SU-DHL-6 (cell line): Measurements from ENCODE around the gene GTF2IRD1.

Source experiments
- H2AFZ ChIP-seq: fragments of 200-600 bp; sonication (generic); 2 replicates; pipeline ENCODE4 v1.6.1; 2014; ENCODE audit warnings: low read depth, mild to moderate bottlenecking, moderate library complexity, mixed read lengths, antibody characterized with exemption, low read length; ENCODE audit not compliant: severe bottlenecking
- H3F3A ChIP-seq: fragments of 200-600 bp; shearing (Covaris generic); 2 replicates; pipeline ENCODE4 v1.6.0; 2016; ENCODE audit warnings: antibody characterized with exemption, mild to moderate bottlenecking; ENCODE audit not compliant: insufficient read depth
- H3K27ac ChIP-seq: fragments of 200-600 bp; sonication (generic); 2 replicates; pipeline ENCODE4 v1.5.1; 2016; ENCODE audit warnings: low read depth, mild to moderate bottlenecking, low read length, moderate library complexity, mixed read lengths
- H3K27me3 ChIP-seq: fragments of 200-600 bp; sonication (generic), shearing (Covaris generic); 2 replicates; pipeline ENCODE4 v1.6.0; 2014; ENCODE audit warnings: mild to moderate bottlenecking, low read length
- H3K36me3 ChIP-seq: fragments of 200-600 bp; sonication (generic); 2 replicates; pipeline ENCODE4 v1.6.1; 2014; ENCODE audit warnings: mild to moderate bottlenecking, low read length, mixed read lengths
- H3K4me2 ChIP-seq: fragments of 300-600, 200-600 bp; shearing (Covaris generic), sonication (generic); 2 replicates; pipeline ENCODE4 v1.6.0; 2014; ENCODE audit warnings: low read length, low read depth, mild to moderate bottlenecking; ENCODE audit not compliant: poor library complexity, severe bottlenecking
- H3K4me3 ChIP-seq: fragments of 200-600 bp; sonication (generic); 2 replicates; pipeline ENCODE4 v1.5.1; 2014; ENCODE audit warnings: antibody characterized with exemption, low read length, mild to moderate bottlenecking, mixed read lengths; ENCODE audit not compliant: insufficient read depth, poor library complexity, severe bottlenecking
- H3K79me2 ChIP-seq: fragments of 200-600 bp; sonication (generic); 2 replicates; pipeline ENCODE4 v1.6.1; 2014; ENCODE audit warnings: mild to moderate bottlenecking, low read length, moderate library complexity; ENCODE audit not compliant: insufficient read depth
- H3K9ac ChIP-seq: fragments of 200-600 bp; sonication (generic); 2 replicates; pipeline ENCODE4 v1.7.0; 2014; ENCODE audit warnings: mild to moderate bottlenecking, low read length
- H3K9me2 ChIP-seq: fragments of 200-600 bp; sonication (generic); replicated peaks from 2 replicates; pipeline ENCODE4 v1.6.1; 2014; ENCODE audit warnings: low read length; ENCODE audit not compliant: insufficient read depth
- H3K9me3 ChIP-seq: fragments of 200-600 bp; sonication (generic); 2 replicates; pipeline ENCODE4 v1.6.1; 2014; ENCODE audit warnings: low read length, mixed read lengths; ENCODE audit not compliant: insufficient read depth
- H4K20me1 ChIP-seq: fragments of 200-600 bp; sonication (generic); 2 replicates; pipeline ENCODE4 v1.6.1; 2014; ENCODE audit warnings: low read depth, mild to moderate bottlenecking, antibody characterized with exemption, low read length, moderate library complexity, mixed read lengths
- EZH2phosphoT487 ChIP-seq: fragments of 200-600 bp; sonication (generic), shearing (Covaris generic); conservative IDR thresholded peaks from 2 replicates; pipeline ENCODE4 v1.6.1; 2018; ENCODE audit warnings: mild to moderate bottlenecking, antibody characterized with exemption, low read length, moderate library complexity, mixed read lengths
- TF ChIP-seq, protein P1 (sequence below): fragments of 200-600 bp; sonication (generic); IDR thresholded peaks from one replicate; pipeline ENCODE4 v1.5.1; 2017; ENCODE audit warnings: antibody characterized with exemption, mild to moderate bottlenecking, low read length, moderate library complexity; ENCODE audit not compliant: insufficient read depth, poor library complexity, severe bottlenecking

Gene GTF2IRD1

DNA sequence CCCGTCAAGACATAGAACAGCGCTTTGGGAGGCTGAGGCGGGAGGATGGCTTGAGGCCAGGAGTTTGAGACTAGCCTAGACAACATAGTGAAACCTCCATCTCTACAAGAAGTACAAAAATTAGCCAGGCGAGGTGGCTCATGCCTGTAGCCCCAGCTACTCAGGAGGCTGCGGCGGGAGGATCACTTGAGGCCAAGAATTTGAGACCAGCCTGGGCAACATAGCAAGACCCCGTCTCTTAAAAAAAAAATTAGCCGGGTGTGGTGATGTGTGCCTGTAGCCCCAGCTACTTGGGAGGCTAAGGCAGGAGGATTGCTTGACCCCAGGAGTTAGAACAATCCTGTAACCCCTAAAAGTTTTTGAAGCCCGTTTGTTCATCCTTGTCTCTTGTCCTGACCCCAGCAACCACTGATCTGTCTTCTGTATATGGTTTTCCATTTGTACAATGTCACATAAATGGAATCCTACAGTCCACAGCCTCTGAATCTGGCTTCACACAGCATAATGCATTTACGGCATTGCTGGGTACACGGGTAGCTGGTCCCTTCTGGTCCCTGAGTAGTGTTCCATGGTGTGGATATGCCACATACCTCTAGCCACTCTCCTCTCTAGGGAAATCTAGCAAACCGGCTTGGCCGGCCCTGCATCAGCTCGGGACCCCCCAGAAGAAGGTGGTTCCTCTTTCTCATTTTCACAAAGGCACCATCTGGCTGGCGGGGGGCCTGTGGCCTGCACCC, 8.4 kb downstream of the GTF2IRD1 start:
- no peak for TF ChIP-seq EZH2phosphoT487
- Histone ChIP-seq H4K20me1 (no peaks in the 10 kb centered on the region), H3K27me3 (no peaks in the 10 kb centered on the region), H3F3A (no peaks in the 10 kb centered on the region), H3K9me3 (no peaks in the 10 kb centered on the region), H2AFZ (no peak overlapping the region), H3K9me2 (no peaks in the 10 kb centered on the region), H3K4me3 (no peak overlapping the region), H3K36me3 (no peaks in the 10 kb centered on the region), H3K9ac (no peak overlapping the region), H3K79me2 (no peaks in the 10 kb centered on the region), H3K27ac (no peak overlapping the region), H3K4me2 (no peak overlapping the region)

DNA sequence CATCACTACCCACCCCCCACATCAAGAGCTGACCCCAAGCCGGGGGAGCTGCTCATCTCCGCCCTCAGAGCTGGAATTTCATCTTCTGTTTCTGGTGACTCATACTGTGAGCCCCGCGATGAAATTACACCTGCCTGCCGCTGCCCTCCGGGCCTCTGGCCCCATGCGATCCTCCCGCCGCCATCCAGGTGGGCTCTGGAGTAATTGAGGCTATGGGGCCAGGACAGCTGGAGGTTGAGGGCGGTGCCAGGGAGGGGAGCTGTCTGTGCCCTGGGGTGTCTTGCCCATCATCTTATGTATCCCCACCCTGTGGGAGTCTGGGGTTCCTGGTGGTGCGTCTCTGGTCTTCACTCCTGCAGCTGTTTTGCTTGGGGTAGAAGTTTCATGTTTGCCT, 9.0 kb downstream of the GTF2IRD1 start:
- Histone ChIP-seq H3K79me2 (no peaks in the 10 kb centered on the region), H3K4me3 (no peak overlapping the region), H3K27ac (no peak overlapping the region), H3K27me3 (no peaks in the 10 kb centered on the region), H4K20me1 (no peaks in the 10 kb centered on the region), H3K9me2 (no peaks in the 10 kb centered on the region), H3K4me2 (no peak overlapping the region), H3K36me3 (no peaks in the 10 kb centered on the region), H3K9me3 (no peaks in the 10 kb centered on the region), H3K9ac (no peak overlapping the region), H2AFZ (no peak overlapping the region), H3F3A (no peaks in the 10 kb centered on the region)
- TF ChIP-seq EZH2phosphoT487 = no peak
- TF ChIP-seq, protein P1, sequence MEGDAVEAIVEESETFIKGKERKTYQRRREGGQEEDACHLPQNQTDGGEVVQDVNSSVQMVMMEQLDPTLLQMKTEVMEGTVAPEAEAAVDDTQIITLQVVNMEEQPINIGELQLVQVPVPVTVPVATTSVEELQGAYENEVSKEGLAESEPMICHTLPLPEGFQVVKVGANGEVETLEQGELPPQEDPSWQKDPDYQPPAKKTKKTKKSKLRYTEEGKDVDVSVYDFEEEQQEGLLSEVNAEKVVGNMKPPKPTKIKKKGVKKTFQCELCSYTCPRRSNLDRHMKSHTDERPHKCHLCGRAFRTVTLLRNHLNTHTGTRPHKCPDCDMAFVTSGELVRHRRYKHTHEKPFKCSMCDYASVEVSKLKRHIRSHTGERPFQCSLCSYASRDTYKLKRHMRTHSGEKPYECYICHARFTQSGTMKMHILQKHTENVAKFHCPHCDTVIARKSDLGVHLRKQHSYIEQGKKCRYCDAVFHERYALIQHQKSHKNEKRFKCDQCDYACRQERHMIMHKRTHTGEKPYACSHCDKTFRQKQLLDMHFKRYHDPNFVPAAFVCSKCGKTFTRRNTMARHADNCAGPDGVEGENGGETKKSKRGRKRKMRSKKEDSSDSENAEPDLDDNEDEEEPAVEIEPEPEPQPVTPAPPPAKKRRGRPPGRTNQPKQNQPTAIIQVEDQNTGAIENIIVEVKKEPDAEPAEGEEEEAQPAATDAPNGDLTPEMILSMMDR = no peak

DNA sequence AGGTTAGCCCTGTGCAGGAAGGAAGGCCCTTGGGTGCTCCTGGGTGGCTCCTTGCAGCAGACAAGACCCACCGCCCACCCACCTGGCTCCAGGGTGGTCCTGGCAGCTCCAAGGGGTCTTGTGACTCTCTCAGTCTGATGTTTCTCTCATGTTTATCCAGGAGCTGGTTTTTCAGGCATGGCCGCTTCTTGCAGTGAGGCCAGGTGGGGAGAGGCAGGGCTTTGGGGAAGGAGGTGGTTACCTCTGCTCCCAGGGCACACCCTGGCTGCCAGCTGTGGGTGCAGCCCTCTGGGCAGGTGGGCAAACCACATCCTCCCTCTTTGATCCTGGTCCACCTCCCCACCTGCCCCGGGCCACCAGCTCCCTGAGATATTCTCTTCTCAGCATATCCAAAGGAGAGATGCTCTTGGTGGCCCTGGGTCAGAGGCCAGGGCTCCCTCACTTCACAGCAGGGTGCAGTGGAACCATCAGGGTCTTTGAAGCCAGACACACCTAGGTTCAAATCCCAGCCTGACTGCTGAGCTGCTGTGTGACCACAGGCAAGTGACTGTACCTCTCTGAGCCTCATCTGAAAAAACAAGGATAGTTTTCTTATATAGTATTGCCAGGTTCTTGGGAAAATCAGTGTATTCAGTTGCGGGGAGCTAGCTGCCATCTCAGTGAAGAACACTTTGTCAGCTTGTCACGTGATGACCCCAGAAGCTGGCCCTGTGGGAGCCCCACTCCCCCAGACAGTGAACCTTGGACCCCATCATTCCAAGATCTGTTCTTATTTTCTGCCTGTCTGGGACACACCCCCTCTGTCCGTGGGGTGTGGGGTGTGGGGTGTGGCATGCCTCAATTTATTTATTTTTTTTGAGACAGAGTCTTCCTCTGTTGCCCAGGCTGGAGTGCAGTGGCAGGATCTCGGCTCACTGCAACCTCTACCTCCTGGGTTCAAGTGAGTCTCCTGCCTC, 11.5 kb downstream of the GTF2IRD1 start:
- Histone ChIP-seq H3F3A (no peaks in the 10 kb centered on the region), H2AFZ (no peak overlapping the region), H3K9ac (no peak overlapping the region), H4K20me1 (no peaks in the 10 kb centered on the region), H3K79me2 (no peaks in the 10 kb centered on the region), H3K27ac (no peak overlapping the region), H3K36me3 (no peaks in the 10 kb centered on the region), H3K4me2 (no peak overlapping the region), H3K9me3 (no peaks in the 10 kb centered on the region), H3K27me3 (no peaks in the 10 kb centered on the region), H3K9me2 (no peaks in the 10 kb centered on the region), H3K4me3 (no peak overlapping the region)
- TF ChIP-seq, protein P1 = no peak
- no peak for TF ChIP-seq EZH2phosphoT487
